ENCODE data around the gene CAV3.

CAV3 gene

DNA sequence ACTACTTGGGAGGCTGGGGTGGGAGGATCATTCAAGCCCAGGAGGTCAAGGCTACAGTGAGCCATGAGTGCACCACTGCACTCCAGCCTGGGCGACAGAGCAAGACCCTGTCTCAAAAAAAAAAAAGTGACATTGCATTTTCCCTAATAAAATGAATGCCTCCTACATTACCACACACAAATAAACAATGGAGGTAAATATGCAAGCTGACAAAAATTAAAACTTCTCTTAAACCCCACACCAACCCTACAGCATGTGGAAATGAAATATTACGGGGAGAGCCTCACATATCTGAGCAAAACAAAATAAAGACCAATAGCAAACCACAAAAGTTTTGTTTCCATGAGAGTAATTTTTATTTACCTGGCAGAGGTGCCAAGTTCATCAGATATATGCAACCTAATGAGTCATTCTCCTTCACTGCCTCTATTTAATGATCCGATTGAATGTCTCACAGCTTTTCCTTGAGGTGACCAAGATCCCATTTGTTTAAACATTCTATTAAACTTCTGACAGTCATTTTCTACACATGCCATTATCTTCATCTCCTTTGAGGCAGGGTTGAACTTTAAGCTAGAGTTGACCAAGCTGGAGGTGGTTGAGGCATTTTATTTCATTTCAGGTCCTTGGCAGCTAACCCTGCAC, 9.4 kb upstream of the CAV3 start:
- DNase-seq (no peak), ATAC-seq (replicated peaks) (no peak)
- no peaks in the 10 kb centered on the region for H3K36me3 Mint-ChIP-seq
- H3K27ac Mint-ChIP-seq, result no peak overlapping the region
- H3K4me1 Mint-ChIP-seq, result no peaks in the 10 kb centered on the region
- H3K27me3 Mint-ChIP-seq, result peaks cover 0 to 3% of the 10 kb centered on the region in 2 donors
- no peak overlapping the region for H3K4me3 Mint-ChIP-seq
- peaks cover 6 to 18% of the 10 kb centered on the region in 2 donors for H3K9me3 Mint-ChIP-seq

DNA sequence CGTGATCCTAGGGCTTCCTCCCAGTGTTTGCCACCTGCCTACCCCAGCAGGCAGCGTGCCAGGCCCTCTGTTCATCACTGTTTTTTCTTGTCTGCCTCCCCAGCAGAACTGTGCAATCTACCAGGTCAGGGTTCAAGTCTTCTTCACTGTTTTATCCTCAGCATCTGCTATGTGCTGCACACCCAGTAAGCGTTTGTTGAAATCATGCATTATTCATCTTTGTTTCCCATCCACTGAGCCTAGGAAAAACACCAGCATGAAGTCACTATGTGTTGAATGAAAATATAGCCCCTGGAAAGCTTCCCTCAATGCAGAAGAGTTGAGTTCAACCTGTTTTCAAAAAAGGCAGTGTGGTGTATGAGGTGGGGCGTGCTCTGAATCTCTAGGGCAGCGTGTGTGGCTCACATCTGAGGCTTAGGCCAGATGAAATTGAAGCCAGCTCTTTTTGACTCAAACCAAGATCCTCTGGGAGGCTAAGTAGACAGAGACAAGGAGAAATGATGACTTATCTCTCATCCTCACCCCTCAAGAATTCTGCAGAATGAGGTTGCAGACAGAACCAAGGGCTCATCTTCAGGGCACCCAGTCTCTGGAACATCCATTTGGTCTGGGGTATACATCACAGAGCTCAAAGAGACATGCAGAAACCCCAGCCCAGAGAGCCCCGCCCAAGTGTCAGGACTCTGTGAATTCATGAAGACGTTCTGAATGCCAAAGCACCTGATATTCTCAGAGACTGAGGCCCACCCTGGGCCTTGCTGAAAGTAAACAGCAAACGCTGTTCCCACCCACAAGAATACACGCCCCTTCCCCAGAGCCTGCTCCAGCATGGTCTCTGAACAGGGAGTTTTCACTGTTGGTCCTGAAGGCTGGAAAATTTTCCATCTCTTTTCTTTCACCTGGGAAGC, 5.7 kb upstream of the CAV3 start:
- DNase-seq (no peak), ATAC-seq (replicated peaks) (no peak)
- H3K27ac Mint-ChIP-seq, result no peak overlapping the region
- no peak overlapping the region for H3K4me3 Mint-ChIP-seq
- no peaks in the 10 kb centered on the region for H3K4me1 Mint-ChIP-seq
- H3K36me3 Mint-ChIP-seq, result no peaks in the 10 kb centered on the region
- peaks cover 6 to 17% of the 10 kb centered on the region in 2 donors for H3K9me3 Mint-ChIP-seq
- H3K27me3 Mint-ChIP-seq, result peaks cover 0 to 3% of the 10 kb centered on the region in 2 donors

- H3K4me1 Mint-ChIP-seq, result no peaks in the 10 kb centered on the region
- H3K27me3 Mint-ChIP-seq, result peaks cover 0 to 2% of the 10 kb centered on the region in 2 donors
- no peak for DNase-seq
- no peak for ATAC-seq (replicated peaks)
- H3K9me3 Mint-ChIP-seq, result peaks cover 6 to 13% of the 10 kb centered on the region in 2 donors
- H3K4me3 Mint-ChIP-seq, result no peak overlapping the region
- H3K27ac Mint-ChIP-seq, result no peak overlapping the region
- no peaks in the 10 kb centered on the region for H3K36me3 Mint-ChIP-seq
Measured at GRCh38 chr3:8729479-8729878, 4.1 kb upstream of the CAV3 start.

- Mint-ChIP-seq H3K27me3 (peaks cover 1 to 5% of the 10 kb centered on the region in 2 donors), H3K36me3 (no peaks in the 10 kb centered on the region), H3K4me3 (no peak overlapping the region), H3K4me1 (no peaks in the 10 kb centered on the region), H3K27ac (no peak overlapping the region), H3K9me3 (peaks cover 6 to 11% of the 10 kb centered on the region in 2 donors)
- no peak for DNase-seq
- no peak for ATAC-seq (replicated peaks)
Measured at GRCh38 chr3:8730656-8731055, 2.9 kb upstream of the CAV3 start.

DNA sequence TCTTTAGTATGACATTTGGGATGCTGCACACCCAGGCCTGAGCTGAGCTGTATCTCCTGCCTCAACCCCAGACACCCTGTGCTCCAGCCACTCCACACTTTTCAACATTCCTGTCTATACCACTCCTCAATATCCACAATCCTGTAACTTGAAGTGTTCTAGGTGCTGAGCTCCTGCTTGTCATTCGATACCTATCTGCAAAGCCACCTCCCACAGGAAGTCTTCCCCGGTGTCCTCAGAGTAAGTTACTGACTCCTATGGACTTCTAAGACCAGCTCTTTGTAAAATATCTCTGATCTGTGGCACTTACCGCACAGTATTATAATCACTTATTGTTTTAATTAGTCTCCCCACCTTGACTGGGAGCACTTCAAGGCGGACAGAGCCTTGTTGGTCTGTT, 1.2 kb upstream of the CAV3 start:
- Mint-ChIP-seq H3K27ac (no peak overlapping the region), H3K4me1 (no peaks in the 10 kb centered on the region), H3K9me3 (no peaks in the 10 kb centered on the region), H3K4me3 (no peak overlapping the region), H3K27me3 (peaks cover 5 to 7% of the 10 kb centered on the region in 2 donors), H3K36me3 (no peaks in the 10 kb centered on the region)
- ATAC-seq (replicated peaks) (no peak), DNase-seq (no peak)

DNA sequence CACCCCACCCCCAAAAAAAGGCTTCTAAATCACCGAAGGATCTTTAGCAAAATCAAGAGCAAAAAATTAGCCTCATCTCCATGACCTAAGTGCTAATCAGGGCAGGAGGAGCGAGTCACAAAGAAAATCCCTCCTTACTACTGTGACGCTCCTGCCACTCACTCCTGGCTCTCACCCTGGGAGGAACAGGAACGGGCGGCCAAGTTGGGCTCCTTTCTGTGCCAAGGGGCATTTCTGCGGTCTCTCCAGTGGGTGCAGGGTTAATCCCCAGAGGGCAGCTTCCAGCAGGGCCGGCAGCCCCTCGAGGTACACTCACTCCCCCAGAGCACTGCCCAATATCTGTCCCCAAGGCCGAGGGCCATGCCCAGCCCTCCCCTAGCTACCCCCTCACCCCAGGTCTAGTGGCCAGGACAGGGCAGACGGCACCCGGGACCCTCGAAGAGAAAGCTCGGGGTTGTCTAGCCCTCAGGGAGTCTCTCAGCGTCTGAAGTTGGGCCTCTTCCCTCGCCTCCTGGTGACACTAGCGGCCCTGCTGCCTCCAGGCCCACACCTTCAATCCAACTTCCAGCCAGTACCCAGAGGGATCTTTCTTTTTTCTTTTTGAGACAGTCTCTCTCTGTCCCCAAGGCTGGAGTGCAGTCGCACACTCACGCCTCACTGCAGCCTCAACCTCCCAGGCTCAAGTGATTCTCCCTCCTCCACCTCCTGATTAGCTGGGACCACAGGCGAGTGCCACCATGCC, 706 bp downstream of the CAV3 start:
- ATAC-seq (replicated peaks), result no peak
- peaks cover 11 to 14% of the 10 kb centered on the region in 2 donors for H3K27me3 Mint-ChIP-seq
- no peaks in the 10 kb centered on the region for H3K4me1 Mint-ChIP-seq
- H3K36me3 Mint-ChIP-seq, result no peaks in the 10 kb centered on the region
- H3K9me3 Mint-ChIP-seq, result no peaks in the 10 kb centered on the region
- H3K27ac Mint-ChIP-seq, result no peak overlapping the region
- no peak overlapping the region for H3K4me3 Mint-ChIP-seq
- DNase-seq, result no peak

GRCh38 chr3:8734908-8735307, 1.3 kb downstream of the CAV3 start:
- Mint-ChIP-seq H3K27me3 (peaks cover 11 to 14% of the 10 kb centered on the region in 2 donors), H3K4me3 (no peak overlapping the region), H3K9me3 (no peaks in the 10 kb centered on the region), H3K4me1 (no peaks in the 10 kb centered on the region), H3K27ac (no peak overlapping the region), H3K36me3 (no peaks in the 10 kb centered on the region)
- no peak for DNase-seq
- no peak for ATAC-seq (replicated peaks)

DNA sequence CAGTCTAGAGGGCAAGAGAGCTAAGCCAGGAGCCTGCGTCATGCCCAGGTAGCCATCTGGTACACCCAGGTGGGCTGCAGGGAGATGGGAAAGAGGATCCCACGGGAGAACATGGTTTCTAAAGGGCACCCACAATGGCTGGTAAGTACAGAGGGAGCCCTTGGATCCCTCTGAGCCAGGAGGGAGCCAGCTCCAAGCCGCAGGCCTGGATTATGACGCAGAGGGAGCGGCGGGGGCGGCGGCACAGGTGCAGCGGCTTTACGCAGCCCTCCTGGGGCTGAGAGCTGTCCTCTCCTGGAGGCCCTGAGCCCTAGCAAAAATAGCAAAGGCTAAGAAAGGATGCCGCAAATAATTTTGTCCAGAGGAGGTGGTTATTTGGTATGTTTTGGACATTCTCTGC, 2.8 kb downstream of the CAV3 start:
- peaks cover 12 to 16% of the 10 kb centered on the region in 2 donors for H3K27me3 Mint-ChIP-seq
- H3K4me1 Mint-ChIP-seq, result no peaks in the 10 kb centered on the region
- ATAC-seq (replicated peaks), result no peak
- H3K4me3 Mint-ChIP-seq, result no peak overlapping the region
- H3K27ac Mint-ChIP-seq, result no peak overlapping the region
- no peak for DNase-seq
- H3K36me3 Mint-ChIP-seq, result no peaks in the 10 kb centered on the region
- H3K9me3 Mint-ChIP-seq, result no peaks in the 10 kb centered on the region

- no peak overlapping the region for H3K27ac Mint-ChIP-seq
- no peaks in the 10 kb centered on the region for H3K36me3 Mint-ChIP-seq
- ATAC-seq (replicated peaks), result no peak
- no peaks in the 10 kb centered on the region for H3K4me1 Mint-ChIP-seq
- H3K9me3 Mint-ChIP-seq, result no peaks in the 10 kb centered on the region
- peaks cover 19 to 22% of the 10 kb centered on the region in 2 donors for H3K27me3 Mint-ChIP-seq
- no peak overlapping the region for H3K4me3 Mint-ChIP-seq
- no peak for DNase-seq
Measured at GRCh38 chr3:8737301-8737700, 3.7 kb downstream of the CAV3 start.

DNA sequence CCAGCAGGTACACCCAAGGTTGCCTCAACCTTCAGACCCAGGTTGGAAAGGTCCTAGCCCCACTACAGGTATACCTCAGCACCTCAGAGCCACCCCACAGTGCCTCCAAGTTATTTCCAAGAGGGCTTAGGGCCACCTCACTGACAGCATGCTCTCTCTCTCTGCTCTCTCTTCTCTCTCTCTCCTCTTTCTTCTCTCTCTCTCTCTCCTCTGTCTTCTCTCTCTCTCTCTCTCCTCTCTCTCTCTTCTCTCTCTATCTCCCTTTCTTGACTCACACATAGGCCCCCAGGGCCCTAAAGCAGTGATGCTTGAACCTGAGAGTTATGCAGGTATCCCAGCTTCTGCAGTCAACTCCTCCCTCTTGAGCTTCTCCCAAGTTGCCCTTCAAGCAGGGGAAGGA, 4.2 kb downstream of the CAV3 start:
- H3K27ac Mint-ChIP-seq, result no peak overlapping the region
- DNase-seq (no peak), ATAC-seq (replicated peaks) (no peak)

GRCh38 chr3:8738639-8739038, 5.0 kb downstream of the CAV3 start:
- Mint-ChIP-seq H3K9me3 (no peaks in the 10 kb centered on the region), H3K27ac (no peak overlapping the region), H3K27me3 (peaks cover 19 to 22% of the 10 kb centered on the region in 2 donors), H3K4me3 (no peak overlapping the region), H3K36me3 (no peaks in the 10 kb centered on the region), H3K4me1 (no peaks in the 10 kb centered on the region)
- DNase-seq (no peak), ATAC-seq (replicated peaks) (no peak)

More for the DNA sequence above, 4.2 kb downstream of the CAV3 start:
- H3K9me3 Mint-ChIP-seq, result no peaks in the 10 kb centered on the region
- H3K27me3 Mint-ChIP-seq, result peaks cover 19 to 22% of the 10 kb centered on the region in 2 donors
- H3K4me3 Mint-ChIP-seq, result no peak overlapping the region
- no peaks in the 10 kb centered on the region for H3K36me3 Mint-ChIP-seq
- no peaks in the 10 kb centered on the region for H3K4me1 Mint-ChIP-seq

DNA sequence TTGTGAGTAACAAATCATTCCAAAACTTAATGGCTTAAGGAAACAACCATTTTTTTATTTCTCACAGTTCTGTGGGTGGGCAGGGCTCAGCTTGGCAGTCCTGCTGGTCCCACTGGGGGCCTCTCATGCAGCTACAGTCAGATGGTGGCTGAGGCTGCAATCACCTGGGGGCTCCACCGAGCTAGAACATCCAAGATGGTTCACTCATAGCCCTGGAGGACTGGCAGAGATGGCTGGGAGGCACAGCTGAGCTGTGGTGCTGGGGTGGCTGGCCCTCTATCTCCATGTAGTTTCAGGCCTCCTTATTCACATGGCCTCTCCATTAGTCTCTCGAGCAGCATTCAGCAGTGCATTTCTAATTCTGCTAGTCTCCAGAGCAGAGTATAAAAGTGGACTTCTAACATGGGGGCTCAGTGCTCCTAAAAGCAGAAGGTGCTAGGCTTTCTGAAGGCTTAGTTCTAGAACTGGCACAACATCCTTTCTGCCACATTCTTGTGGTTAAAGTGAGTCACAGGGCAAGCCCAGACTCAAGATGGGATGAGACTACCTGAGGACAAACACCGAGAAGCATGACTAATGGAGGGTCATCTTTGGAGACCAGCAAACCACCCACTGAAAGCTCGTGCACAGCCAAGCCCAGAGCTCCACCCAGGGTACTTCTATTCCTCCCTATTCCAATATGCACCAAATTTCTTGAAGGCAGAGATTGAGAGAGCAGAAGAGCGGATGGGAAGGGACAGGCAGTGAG, 6.3 kb downstream of the CAV3 start:
- Mint-ChIP-seq H3K27ac (no peak overlapping the region), H3K9me3 (no peaks in the 10 kb centered on the region), H3K4me1 (no peaks in the 10 kb centered on the region), H3K27me3 (peaks cover 15 to 22% of the 10 kb centered on the region in 2 donors), H3K36me3 (no peaks in the 10 kb centered on the region), H3K4me3 (no peak overlapping the region)
- peak; percentile 19 to 33 for ATAC-seq (replicated peaks)
- DNase-seq, result no peak

DNA sequence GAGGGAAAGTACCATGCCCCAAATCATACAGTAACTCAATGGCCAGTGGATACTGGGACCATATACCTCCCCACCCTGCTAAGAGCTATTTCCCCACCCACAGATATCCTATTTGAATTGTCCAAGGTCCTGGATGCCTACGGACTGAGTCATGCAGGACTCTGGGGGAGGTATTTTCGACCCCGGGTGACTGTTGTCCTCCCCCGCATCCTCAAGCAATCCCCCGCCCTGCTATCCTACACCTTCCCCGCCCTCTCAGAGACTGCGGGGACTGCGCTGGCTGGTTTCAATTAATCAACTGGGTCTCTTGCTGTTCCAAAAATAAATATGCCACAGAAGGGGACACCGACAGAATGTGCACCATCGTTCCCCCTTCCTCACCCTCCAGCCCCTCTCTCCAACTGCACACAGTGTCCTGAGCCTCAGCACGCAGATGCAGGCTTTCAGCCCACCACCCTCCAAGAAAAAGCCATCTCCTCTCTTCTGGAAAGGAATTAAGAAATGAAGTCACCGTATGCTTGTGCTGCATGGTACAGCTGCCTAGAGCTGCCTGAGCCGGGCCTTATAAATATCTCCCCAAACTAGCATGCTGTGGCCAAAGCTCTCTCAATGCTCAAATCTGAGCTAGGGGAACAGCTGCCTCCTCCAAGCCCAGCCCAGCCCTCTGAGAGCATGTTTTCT, 8.1 kb downstream of the CAV3 start:
- H3K4me1 Mint-ChIP-seq, result no peaks in the 10 kb centered on the region
- H3K27me3 Mint-ChIP-seq, result peaks cover 15 to 19% of the 10 kb centered on the region in 2 donors
- H3K36me3 Mint-ChIP-seq, result no peaks in the 10 kb centered on the region
- H3K4me3 Mint-ChIP-seq, result no peak overlapping the region
- ATAC-seq (replicated peaks), result no peak
- no peak overlapping the region for H3K27ac Mint-ChIP-seq
- no peak for DNase-seq
- no peaks in the 10 kb centered on the region for H3K9me3 Mint-ChIP-seq
